GM12878 (cell line): ENCODE data around the gene NOS1AP. TPM values are rescaled to one million over a fixed set of nuclear protein-coding genes. Genes with fewer than 3 reads are reported as not detected.

Experiments
- ATAC-seq: fragments of 200-7000 bp; cut with Tn5 transposase; 3 replicates; pipeline ENCODE4 v1.9.1; 2020; ENCODE audit warnings: mild to moderate bottlenecking, moderate library complexity
- BruUV-seq: library from RNA; stranded (reverse); fragments of 400-500 nt; replicated peaks from 2 replicates; lab custom pipeline; 2021; lab: Mats Ljungman, UMichigan
- CTCF ChIA-PET: fragments of 300-600 bp; sonication (Branson Sonifier 250); formaldehyde crosslinking; extraction: SDS; loops from one replicate; lab custom pipeline; 2021; ENCODE audit warnings: inconsistent platforms; lab: Yijun Ruan, JAX
- POLR2A ChIA-PET: fragments of 350-600 bp; formaldehyde crosslinking; extraction: SDS; loops from one replicate; lab custom pipeline; 2021; ENCODE audit warnings: inconsistent platforms; lab: Charles Lee
- RAD21 ChIA-PET: fragments of 300-600 bp; sonication (Branson Sonifier 250); formaldehyde crosslinking; loops from one replicate; lab custom pipeline; 2023; ENCODE audit warnings: antibody characterized with exemption; ENCODE audit not compliant: unreplicated experiment; lab: Charles Lee
- SMC1A ChIA-PET: fragments of 300-600 bp; sonication (Branson Sonifier 250); formaldehyde crosslinking; loops from one replicate; lab custom pipeline; 2023; ENCODE audit not compliant: unreplicated experiment, uncharacterized antibody; lab: Charles Lee
- DNase-seq: peaks from one replicate; pipeline ENCODE4 v3.0.0-alpha.2; 2011; ENCODE audit warnings: low read depth, low spot score
- FAIRE-seq: peaks from 3 replicates; lab custom pipeline; 2011; peaks lifted over from hg19 to GRCh38; lab: Jason Lieb, UNC
- H2AFZ ChIP-seq: 2 replicates; pipeline ENCODE4 v1.6.0; 2011; ENCODE audit warnings: low read depth, low read length, control low read depth; ENCODE audit not compliant: control insufficient read depth
- H3K27ac ChIP-seq: 2 replicates; pipeline ENCODE4 v1.5.1; 2011; ENCODE audit warnings: control low read depth; ENCODE audit not compliant: control insufficient read depth, insufficient read depth
- H3K27me3 ChIP-seq, 2 experiments: replicated peaks in 1 of 2; 2 replicates each; pipeline versions ENCODE4 v1.6.0 to v1.6.1; 2011; ENCODE audit warnings: low read length in 1 of 2; ENCODE audit not compliant: control insufficient read depth in 2 of 2, insufficient read depth in 2 of 2
- H3K36me3 ChIP-seq, 2 experiments: 2 replicates each; pipeline ENCODE4 v1.5.1; 2011; ENCODE audit warnings: low read length in 1 of 2; ENCODE audit not compliant: control insufficient read depth in 2 of 2, insufficient read depth in 2 of 2
- H3K4me1 ChIP-seq: 2 replicates; pipeline ENCODE4 v1.6.1; 2011; ENCODE audit warnings: mild to moderate bottlenecking, low read length, moderate library complexity, mixed read lengths; ENCODE audit not compliant: control insufficient read depth, insufficient read depth
- H3K4me2 ChIP-seq: 2 replicates; pipeline ENCODE4 v1.6.0; 2011; ENCODE audit warnings: control low read depth; ENCODE audit not compliant: control insufficient read depth, insufficient read depth
- H3K4me3 ChIP-seq: fragments of 200-600 bp; sonication (generic); 2 replicates; pipeline ENCODE4 v1.5.1; 2016
- H3K79me2 ChIP-seq: 2 replicates; pipeline ENCODE4 v1.6.0; 2011; ENCODE audit warnings: low read length; ENCODE audit not compliant: control insufficient read depth, insufficient read depth
- H3K9ac ChIP-seq: 2 replicates; pipeline ENCODE4 v1.8.0; 2011; ENCODE audit warnings: low read length, control low read depth, mixed read lengths; ENCODE audit not compliant: control insufficient read depth, insufficient read depth
- H3K9me3 ChIP-seq: replicated peaks from 3 replicates; pipeline ENCODE4 v1.5.1; 2011; ENCODE audit warnings: mild to moderate bottlenecking, low read length; ENCODE audit not compliant: control insufficient read depth, insufficient read depth
- H4K20me1 ChIP-seq: 2 replicates; pipeline ENCODE4 v1.6.0; 2011; ENCODE audit not compliant: control insufficient read depth, insufficient read depth
- BACH1 ChIP-seq: fragments of 450-650 bp; IDR thresholded peaks from 2 replicates; pipeline ENCODE4 v1.6.1; 2017; ENCODE audit warnings: mild to moderate bottlenecking, borderline replicate concordance
- DPF2 ChIP-seq: fragments of 450-650 bp; IDR thresholded peaks from 2 replicates; pipeline ENCODE4 v1.6.1; 2017; ENCODE audit warnings: mild to moderate bottlenecking
- MXI1 ChIP-seq: fragments of 150-350 bp; IDR thresholded peaks from 2 replicates; pipeline ENCODE4 v1.6.1; 2011; ENCODE audit warnings: low read depth, mild to moderate bottlenecking, inconsistent platforms, low read length, improper control_type of control experiment
- MYC ChIP-seq: IDR thresholded peaks from 2 replicates; pipeline ENCODE4 v1.6.1; 2011; ENCODE audit warnings: mild to moderate bottlenecking, low read length, moderate library complexity, inconsistent platforms; ENCODE audit not compliant: insufficient read depth, insufficient replicate concordance, insufficient read length, severe bottlenecking
- NR2C2 ChIP-seq: IDR thresholded peaks from 2 replicates; pipeline ENCODE4 v1.6.1; 2011; ENCODE audit warnings: borderline replicate concordance, low read depth; ENCODE audit not compliant: control insufficient read depth, insufficient read length
- RCOR1 ChIP-seq: conservative IDR thresholded peaks from 2 replicates; pipeline ENCODE4 v1.6.1; 2012; ENCODE audit warnings: low read depth, low read length, improper control_type of control experiment
- SMARCA5 ChIP-seq: fragments of 450-650 bp; IDR thresholded peaks from 2 replicates; pipeline ENCODE4 v1.6.1; 2017; ENCODE audit warnings: mild to moderate bottlenecking
- SREBF2 ChIP-seq: IDR thresholded peaks from 2 replicates; pipeline ENCODE4 v1.6.1; 2012; ENCODE audit warnings: mild to moderate bottlenecking, low read length
- ZNF207 ChIP-seq: fragments of 450-650 bp; IDR thresholded peaks from 2 replicates; pipeline ENCODE4 v1.6.1; 2014; ENCODE audit warnings: antibody characterized with exemption, mild to moderate bottlenecking, borderline replicate concordance
- ZNF274 ChIP-seq: IDR thresholded peaks from one replicate; pipeline ENCODE4 v1.8.0; 2011; ENCODE audit not compliant: insufficient read length, insufficient read depth
- ZZZ3 ChIP-seq: IDR thresholded peaks from 2 replicates; pipeline ENCODE4 v1.6.1; 2011; ENCODE audit warnings: low read depth; ENCODE audit not compliant: control insufficient read depth, insufficient read length
- WGBS: methylation state at CpG from one replicate; pipeline ENCODE4 v1.1.6; 2016; ENCODE audit warnings: low lambda C conversion rate; ENCODE audit not compliant: insufficient replicate concordance, insufficient coverage; ENCODE audit errors: missing lambda C conversion rate; 5-methylcytosine and 5-hydroxymethylcytosine counted together
- in situ Hi-C: fragments of 300-500 bp; cut with MboI; formaldehyde crosslinking; loops from 9 replicates; pipeline ENCODE4 v1.14.3; 2018; ENCODE audit warnings: mixed read lengths
- intact Hi-C: fragments of 100-400 bp; cut with micrococcal nuclease; formaldehyde crosslinking; loops from one replicate; pipeline ENCODE4 v1.14.2; 2022; ENCODE audit not compliant: unreplicated experiment
- polyA plus RNA-seq, 11 experiments: library from polyadenylated mRNA; depleted of rRNA in 4 of 11; unstranded in 6 of 11; stranded (reverse) in 5 of 11; fragments of >200 nt; fragmentation: Nextera tagmentation in 4 of 11; fragmentation: Illumina TruSeq in 1 of 11; extraction: Ambion mirVana in 4 of 11; extraction: Trizol in 1 of 11; gene quantifications; 1 replicate in 1 of 11; 2 replicates in 10 of 11; pipeline versions ENCODE4 v1.2.1 to v1.2.3, GENCODE V29; 2011 to 2016; ENCODE audit warnings: inconsistent platforms in 2 of 11, missing spikeins in 2 of 11, low read depth in 1 of 11
- total RNA-seq, 4 experiments: library from RNA; depleted of rRNA in 3 of 4; stranded (reverse); fragments of >200 nt in 3 of 4; fragmentation: Illumina TruSeq in 1 of 4; extraction: Trizol in 1 of 4; gene quantifications; 2 replicates each; pipeline versions ENCODE4 v1.2.1 to v1.2.3, GENCODE V29; 2013 to 2021
- TF ChIP-seq, protein P1 (sequence below): fragments of 450-650 bp; IDR thresholded peaks from 2 replicates; pipeline ENCODE4 v1.6.1; 2014; ENCODE audit warnings: mild to moderate bottlenecking
- TF ChIP-seq, protein P2 (sequence below): fragments of 450-650 bp; IDR thresholded peaks from 2 replicates; pipeline ENCODE4 v1.6.1; 2016; ENCODE audit warnings: mild to moderate bottlenecking

The NOS1AP gene
- total and polyA plus RNA-seq, 10 of the 15 experiments (the other 5 are each of a cell fraction or from before 2014, with no cell fraction given) = 0.03 to 0.15 TPM; not detected in 8

- Histone ChIP-seq H3K79me2 (no peaks in the 10 kb centered on the region), H3K4me1 (no peaks in the 10 kb centered on the region), H3K27ac (no peak overlapping the region), H3K9me3 (no peaks in the 10 kb centered on the region; the same call in 1 of the 3 replicates), H3K4me3 (no peak overlapping the region), H2AFZ (no peak overlapping the region), H3K4me2 (no peak overlapping the region), H3K36me3 (no peaks in the 10 kb centered on the region), H4K20me1 (no peaks in the 10 kb centered on the region), H3K9ac (no peak overlapping the region), H3K27me3 (peaks cover 6 to 7% of the 10 kb centered on the region in 2 experiments; a peak in 3 of 4 replicates)
- ChIA-PET SMC1A (no interaction called here), RAD21 (no interaction called here), CTCF (interaction anchor here (0.6 kb wide), 1 partner anchor 16 kb away, joined by 3 read pairs; no protein-coding TSS in a partner anchor), POLR2A (no interaction called here)
- no peak for FAIRE-seq
- BruUV-seq = no TSS peak
- in situ Hi-C loops (no loop called here), intact Hi-C loops (no loop called here)
- DNase-seq = no peak
- no peak for ATAC-seq
- 52% methylated on average over 4 of the region's 4 CpGs for WGBS
- TF ChIP-seq SREBF2 = no peak
- no peak for TF ChIP-seq BACH1
- TF ChIP-seq SMARCA5 = no peak
Observed at GRCh38 chr1:162021124-162021523, 48.4 kb upstream of the NOS1AP start.

- CTCF ChIA-PET = interaction anchor here (2.1 kb wide), 1 partner anchor 231 kb away, joined by 9 read pairs; no protein-coding TSS in a partner anchor
- in situ Hi-C loops (no loop called here), intact Hi-C loops (no loop called here)
- WGBS = 89% methylated on average over 9 of the region's 9 CpGs
- FAIRE-seq (no peak), DNase-seq (no peak), ATAC-seq (no peak)
- H4K20me1 ChIP-seq = no peaks in the 10 kb centered on the region
- RAD21 ChIA-PET = no interaction called here
- SMC1A ChIA-PET = no interaction called here
- peaks cover 6 to 7% of the 10 kb centered on the region in 2 experiments; a peak in 3 of 4 replicates for H3K27me3 ChIP-seq
- no peak overlapping the region for H2AFZ ChIP-seq
- H3K79me2 ChIP-seq = no peaks in the 10 kb centered on the region
- no peak overlapping the region for H3K9ac ChIP-seq
- H3K4me1 ChIP-seq = no peaks in the 10 kb centered on the region
- H3K36me3 ChIP-seq = no peaks in the 10 kb centered on the region
- no peak overlapping the region for H3K4me2 ChIP-seq
- POLR2A ChIA-PET = no interaction called here
- no peak overlapping the region for H3K4me3 ChIP-seq
- no peaks in the 10 kb centered on the region; the same call in 1 of the 3 replicates for H3K9me3 ChIP-seq
- BruUV-seq = no TSS peak
- no peak overlapping the region for H3K27ac ChIP-seq
- TF ChIP-seq ZNF274 (no peak), NR2C2 (no peak), MYC (no peak), RCOR1 (no peak), MXI1 (no peak), DPF2 (no peak), ZNF207 (no peak), ZZZ3 (no peak)
- TF ChIP-seq, protein P1, sequence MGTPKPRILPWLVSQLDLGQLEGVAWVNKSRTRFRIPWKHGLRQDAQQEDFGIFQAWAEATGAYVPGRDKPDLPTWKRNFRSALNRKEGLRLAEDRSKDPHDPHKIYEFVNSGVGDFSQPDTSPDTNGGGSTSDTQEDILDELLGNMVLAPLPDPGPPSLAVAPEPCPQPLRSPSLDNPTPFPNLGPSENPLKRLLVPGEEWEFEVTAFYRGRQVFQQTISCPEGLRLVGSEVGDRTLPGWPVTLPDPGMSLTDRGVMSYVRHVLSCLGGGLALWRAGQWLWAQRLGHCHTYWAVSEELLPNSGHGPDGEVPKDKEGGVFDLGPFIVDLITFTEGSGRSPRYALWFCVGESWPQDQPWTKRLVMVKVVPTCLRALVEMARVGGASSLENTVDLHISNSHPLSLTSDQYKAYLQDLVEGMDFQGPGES = no peak
- TF ChIP-seq, protein P2, sequence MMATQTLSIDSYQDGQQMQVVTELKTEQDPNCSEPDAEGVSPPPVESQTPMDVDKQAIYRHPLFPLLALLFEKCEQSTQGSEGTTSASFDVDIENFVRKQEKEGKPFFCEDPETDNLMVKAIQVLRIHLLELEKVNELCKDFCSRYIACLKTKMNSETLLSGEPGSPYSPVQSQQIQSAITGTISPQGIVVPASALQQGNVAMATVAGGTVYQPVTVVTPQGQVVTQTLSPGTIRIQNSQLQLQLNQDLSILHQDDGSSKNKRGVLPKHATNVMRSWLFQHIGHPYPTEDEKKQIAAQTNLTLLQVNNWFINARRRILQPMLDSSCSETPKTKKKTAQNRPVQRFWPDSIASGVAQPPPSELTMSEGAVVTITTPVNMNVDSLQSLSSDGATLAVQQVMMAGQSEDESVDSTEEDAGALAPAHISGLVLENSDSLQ = no peak
Observed at GRCh38 chr1:162022626-162023025, 46.9 kb upstream of the NOS1AP start.
